HS-5 (cell line): ENCODE results near the gene TECTA.
"Not testable (repeated sequence)": the region's sequence is repeated elsewhere in the genome, so short reads cannot be mapped to it uniquely, and the experiment has no call there.

Experiments
- DNase-seq: peaks from one replicate; pipeline ENCODE4 v3.0.0-alpha.2; 2012; ENCODE audit warnings: low read depth

Gene TECTA

DNA sequence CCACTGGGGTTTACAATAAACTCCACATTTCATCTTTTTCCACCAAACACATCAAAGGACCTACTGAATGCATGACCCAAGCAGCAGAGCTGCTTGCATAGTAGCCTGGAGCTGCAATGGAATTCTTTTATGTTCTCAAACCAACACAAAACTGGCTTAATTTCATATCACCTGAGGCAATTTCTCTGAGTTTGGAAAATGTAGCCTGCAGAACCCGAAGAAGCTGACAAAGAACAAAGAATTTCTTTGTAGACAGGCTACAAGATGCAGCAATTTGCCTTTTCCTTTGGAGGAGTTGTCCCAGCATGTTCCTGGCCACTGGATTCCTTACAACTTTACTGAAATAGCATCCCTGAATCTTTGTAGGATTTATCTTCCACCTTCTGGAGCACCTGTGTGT lies 5.5 kb upstream of the TECTA start:
- DNase-seq, result no peak

GRCh38 chr11:121099364-121099763 lies 1.7 kb upstream of the TECTA start:
- DNase-seq, result no peak

DNA sequence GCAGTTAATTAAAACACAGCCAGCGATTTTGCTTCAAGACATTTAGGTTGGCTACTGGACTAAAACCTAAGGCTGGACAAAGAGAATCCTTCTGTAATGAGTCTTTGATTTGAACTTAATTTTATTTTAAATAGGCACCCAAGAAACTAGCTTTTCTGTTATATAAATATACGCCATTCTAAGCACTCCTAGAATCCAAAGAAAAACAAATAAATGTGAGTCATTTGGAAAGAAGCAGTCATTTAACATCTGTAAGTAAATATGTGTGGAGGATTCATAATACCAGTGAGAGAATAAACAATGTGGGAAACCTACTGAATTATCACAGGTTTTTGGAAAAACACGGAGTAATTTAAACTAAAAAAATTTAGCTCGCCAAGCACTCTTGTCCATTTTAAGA lies 1.2 kb upstream of the TECTA start:
- no peak for DNase-seq

GRCh38 chr11:121104312-121104762 lies 3.3 kb downstream of the TECTA start:
- no peak for DNase-seq

GRCh38 chr11:121105063-121105480 lies 4.0 kb downstream of the TECTA start:
- no peak for DNase-seq

DNA sequence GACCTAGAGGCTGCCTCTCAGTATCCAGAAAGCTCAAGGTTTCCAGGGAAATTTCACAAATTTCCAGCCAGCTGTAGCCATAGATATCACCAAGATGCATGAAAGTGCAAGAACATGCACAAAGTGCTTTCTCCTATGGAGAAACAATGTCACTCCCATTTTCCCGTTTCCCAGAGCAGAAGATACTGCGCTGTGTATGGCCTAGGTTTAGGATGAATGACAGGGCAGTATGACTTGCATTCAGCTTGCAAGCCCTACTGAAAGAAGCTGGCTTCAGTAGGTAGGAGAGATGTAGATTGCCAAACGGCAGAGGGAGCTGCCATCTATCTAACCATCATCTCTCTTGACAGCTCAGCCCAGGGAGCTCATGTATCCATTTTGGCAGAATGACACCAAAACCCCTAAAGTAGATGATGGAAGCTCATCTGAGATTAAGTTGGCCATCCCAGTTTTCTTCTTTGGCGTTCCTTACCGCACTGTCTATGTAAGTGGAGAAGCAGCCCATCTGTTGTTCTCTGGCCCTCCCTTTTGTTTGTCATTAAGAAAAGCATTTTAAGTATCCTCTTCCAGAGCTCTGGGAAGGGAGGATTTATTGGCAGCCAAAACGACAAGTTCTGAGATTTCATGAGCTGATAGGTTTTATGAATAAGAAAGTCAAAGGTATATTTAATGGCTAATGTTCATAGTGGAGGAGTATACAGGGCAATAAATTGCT lies 4.6 kb downstream of the TECTA start:
- no peak for DNase-seq

DNA sequence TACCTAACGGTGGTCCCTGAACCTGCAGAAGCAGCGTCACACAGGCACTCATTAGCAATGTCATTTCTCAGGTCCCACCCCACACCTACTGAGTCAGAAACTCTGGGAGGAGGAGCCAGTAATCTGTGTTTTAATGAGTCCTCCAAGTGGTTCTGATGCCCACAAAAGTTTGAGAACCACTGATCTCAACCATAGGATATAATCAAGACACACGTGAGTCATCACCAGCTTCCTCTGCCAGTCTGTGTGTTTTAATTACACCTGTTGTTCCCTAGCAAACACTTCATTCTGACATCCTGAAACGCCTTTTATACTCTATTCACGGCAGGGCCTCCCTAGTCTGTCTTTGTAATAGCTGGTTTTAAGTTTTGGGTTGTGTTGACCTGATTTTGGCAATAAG lies 5.8 kb downstream of the TECTA start:
- DNase-seq, result no peak

GRCh38 chr11:121108413-121108812 lies 7.4 kb downstream of the TECTA start:
- DNase-seq, result no peak

GRCh38 chr11:121109471-121109870 lies 8.4 kb downstream of the TECTA start:
- DNase-seq, result no peak

- DNase-seq, result no peak
These were observed 9.0 kb downstream of the TECTA start for GRCh38 chr11:121109916-121110586.

DNA sequence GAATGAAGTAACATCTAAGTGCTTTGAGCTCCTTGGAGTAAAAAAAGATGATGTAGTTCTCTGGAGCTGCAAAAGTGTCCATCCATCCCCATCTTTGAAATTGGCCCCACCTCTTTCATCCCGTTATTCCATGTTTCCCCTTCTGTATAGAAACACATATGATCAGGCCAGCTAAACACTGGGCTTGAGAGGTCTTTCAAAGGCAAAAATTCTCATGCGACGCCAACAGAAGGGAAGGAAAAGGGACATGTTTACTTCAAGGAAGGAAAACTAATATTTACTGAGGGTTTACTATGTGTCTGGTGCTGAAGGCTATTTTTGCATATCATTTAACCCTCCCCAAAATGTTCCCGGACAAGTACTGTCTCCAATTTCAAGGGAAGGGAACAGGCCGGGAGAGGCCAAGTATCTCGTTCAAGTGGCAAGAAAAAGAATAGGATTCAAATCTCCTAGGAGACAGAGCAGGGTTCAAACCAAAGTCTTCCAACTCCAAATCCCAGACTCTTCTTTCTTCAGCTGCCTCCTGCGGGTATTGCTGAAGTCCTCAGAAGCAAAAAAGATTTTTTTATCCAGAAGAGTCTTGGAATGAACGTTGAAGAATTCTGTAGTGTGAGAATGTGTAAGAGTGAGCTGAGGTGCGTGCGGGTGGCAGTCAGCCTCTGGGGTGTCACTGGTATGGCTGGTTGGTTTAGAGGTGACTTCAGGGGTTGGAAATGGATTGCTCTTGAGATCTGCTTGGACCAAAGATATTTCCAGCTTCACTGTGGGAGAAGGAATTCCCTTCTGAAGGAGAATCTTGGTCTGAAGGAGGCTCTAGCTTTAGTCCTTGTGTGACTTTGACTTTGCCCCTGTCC lies 10.1 kb downstream of the TECTA start:
- no peak for DNase-seq

- peak; percentile 15 for DNase-seq
These were observed 11.7 kb downstream of the TECTA start for GRCh38 chr11:121112498-121113455.

GRCh38 chr11:121113611-121114010 lies 12.6 kb downstream of the TECTA start:
- no peak for DNase-seq

DNA sequence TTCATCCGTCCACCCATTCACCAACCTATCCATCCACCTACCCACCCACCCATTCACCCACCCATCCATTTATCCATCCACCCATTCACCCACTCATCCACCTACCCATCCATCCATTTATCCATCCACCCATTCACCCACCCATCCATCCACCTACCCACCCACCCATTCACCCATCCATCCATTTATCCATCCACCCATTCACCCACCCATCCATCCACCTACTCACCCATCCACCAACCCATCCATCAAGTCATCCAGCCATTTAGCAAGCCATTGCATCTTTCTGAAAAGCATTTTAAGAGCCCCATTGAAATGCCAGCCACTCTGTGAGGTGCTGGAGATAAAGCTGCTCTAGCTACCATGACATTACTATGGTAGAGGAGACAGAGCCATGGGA lies 14.0 kb downstream of the TECTA start:
- not testable (repeated sequence) for DNase-seq

DNA sequence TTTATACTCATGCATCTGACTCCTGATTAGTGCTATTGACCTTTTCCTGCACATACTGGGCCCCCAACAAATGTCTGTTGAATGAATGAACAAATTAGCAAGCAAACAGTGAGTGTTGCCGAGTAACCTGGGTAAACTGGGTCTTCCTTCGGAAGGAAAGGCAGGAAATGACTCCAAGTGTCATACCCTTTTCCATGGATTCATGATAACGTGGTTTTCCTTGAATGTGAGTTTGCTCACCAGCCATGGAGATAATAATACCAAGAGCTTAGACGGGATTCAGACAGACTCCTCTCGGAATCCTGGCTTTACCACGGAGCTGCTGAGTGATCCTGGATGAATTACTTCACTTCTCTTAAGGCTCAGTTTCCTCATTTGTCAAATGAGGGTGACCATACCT lies 16.7 kb downstream of the TECTA start:
- DNase-seq, result peak; percentile 10

GRCh38 chr11:121119440-121119839 lies 18.4 kb downstream of the TECTA start:
- no peak for DNase-seq

GRCh38 chr11:121122328-121122727 lies 21.3 kb downstream of the TECTA start:
- DNase-seq, result no peak

- DNase-seq, result no peak
These were observed 22.5 kb downstream of the TECTA start for GRCh38 chr11:121123496-121124069.

- no peak for DNase-seq
These were observed 26.8 kb downstream of the TECTA start for GRCh38 chr11:121127809-121128208.

- DNase-seq, result no peak
These were observed 28.6 kb downstream of the TECTA start for GRCh38 chr11:121129362-121130340.
